ENCODE measurements around the gene RET.
A peak's percentile ranks its signal among the peaks of the same experiment; 100 is the strongest.

The RET gene

DNA sequence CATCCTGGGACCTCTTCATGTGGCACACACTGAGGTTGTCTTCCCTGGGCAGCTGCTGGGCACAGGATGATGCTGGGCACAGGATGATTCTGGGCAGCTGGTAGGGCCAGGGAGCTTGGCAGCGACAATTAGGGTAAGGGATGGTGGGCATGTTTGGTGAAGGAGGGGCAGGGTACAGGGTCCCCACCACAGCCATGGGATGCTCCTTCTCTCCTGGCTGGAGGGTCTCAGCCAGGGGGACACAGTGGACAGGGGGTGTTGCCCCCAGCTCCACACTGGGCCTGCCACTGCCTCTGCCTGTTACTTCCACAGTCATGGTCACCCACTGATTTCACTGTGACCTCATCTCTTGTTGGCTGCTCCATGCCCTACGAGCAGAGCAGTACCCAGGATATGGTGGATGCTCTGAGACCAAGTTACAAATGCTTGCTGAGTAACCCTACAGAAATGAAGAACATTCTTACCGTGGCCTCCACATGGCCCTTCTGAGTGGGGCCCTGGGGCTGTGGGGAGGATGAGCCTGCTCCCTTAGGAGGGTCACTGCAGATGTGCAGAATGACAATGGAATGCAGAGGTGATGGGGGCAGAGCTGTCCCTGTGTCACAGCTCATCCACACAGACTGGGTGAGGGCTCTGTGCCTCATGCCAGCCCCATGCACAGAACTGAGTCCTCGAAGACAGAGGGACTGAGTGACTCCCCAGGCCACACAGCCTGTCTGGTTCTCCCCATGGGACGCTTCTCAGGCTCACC is 28.4 kb upstream of the RET start:
- peak; percentile 31 for DNase-seq (ENCODE audit: low read depth, low spot score)
- ChIA-PET CTCF (no interaction called here), POLR2A (no interaction called here)
- H3K4me3 ChIP-seq (ENCODE audit: low read depth, low read length) = no peak overlapping the region
- no peak for TF ChIP-seq CTCF (IDR thresholded peaks at IDR 0.05; ENCODE audit: insufficient read depth, low read length, missing control alignments)

DNA sequence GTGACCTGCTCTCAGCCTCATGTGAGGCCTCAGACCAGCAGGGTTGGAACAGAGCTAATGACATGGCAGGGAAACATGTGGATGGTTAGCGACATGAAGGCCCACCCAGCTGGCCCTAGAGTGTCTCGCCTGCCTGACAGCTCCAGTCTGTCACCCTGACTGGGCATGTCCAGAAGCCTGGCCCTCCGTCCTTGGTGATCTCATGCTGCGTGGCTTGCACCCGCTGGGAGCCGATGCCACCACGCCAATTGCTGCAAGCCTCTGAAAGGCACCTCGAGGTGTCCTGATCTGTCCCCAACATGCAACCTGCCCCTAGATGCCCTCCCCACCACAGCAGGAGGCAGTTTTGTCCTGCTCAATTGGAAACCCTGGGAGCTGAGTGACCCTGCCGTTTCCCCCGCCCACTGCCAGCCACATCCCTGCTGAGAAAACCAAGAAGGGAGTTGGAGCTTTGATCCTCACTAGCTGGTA is 27.8 kb upstream of the RET start:
- ChIA-PET CTCF (no interaction called here), POLR2A (no interaction called here)

GRCh38 chr10:43050011-43050410 is 26.9 kb upstream of the RET start:
- ChIA-PET POLR2A (no interaction called here), CTCF (no interaction called here)
- H3K4me3 ChIP-seq (ENCODE audit: low read depth, low read length) = no peak overlapping the region
- no peak for TF ChIP-seq CTCF (IDR thresholded peaks at IDR 0.05; ENCODE audit: insufficient read depth, low read length, missing control alignments)
- no peak for DNase-seq (ENCODE audit: low read depth, low spot score)

More for the DNA sequence above, 27.8 kb upstream of the RET start:
- no peak overlapping the region for H3K4me3 ChIP-seq (ENCODE audit: low read depth, low read length)
- no peak for TF ChIP-seq CTCF (IDR thresholded peaks at IDR 0.05; ENCODE audit: insufficient read depth, low read length, missing control alignments)
- no peak for DNase-seq (ENCODE audit: low read depth, low spot score)

- no peak for DNase-seq (ENCODE audit: low read depth, low spot score)
- no peak overlapping the region for H3K4me3 ChIP-seq (ENCODE audit: low read depth, low read length)
- ChIA-PET POLR2A (no interaction called here), CTCF (no interaction called here)
- no peak for TF ChIP-seq CTCF (IDR thresholded peaks at IDR 0.05; ENCODE audit: insufficient read depth, low read length, missing control alignments)
Observed at GRCh38 chr10:43053825-43054224, 23.0 kb upstream of the RET start.

DNA sequence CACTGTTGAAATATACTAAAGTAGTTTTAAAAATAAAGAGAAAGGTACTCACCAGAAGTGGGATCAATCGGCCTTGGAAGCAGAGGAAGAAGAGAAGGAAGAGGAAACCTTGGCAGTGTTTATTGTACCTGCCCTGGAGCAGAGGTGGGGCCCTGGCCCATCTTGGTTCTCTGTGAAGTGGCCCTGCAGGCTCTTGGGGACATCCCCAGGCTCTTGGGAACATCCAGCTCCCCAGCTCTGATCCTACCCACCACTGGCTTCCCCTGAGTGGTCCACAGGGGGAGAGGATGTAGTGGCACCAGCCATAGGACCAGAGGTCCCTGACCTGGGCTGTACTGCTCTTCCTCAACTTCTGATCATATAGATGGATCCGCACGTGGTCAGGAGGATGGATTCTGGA is 22.3 kb upstream of the RET start:
- ChIA-PET POLR2A (no interaction called here), CTCF (interaction anchor here (0.8 kb wide), 1 partner anchor 25 kb away, joined by 3 read pairs; no protein-coding TSS in a partner anchor)
- TF ChIP-seq CTCF (IDR thresholded peaks at IDR 0.05; ENCODE audit: insufficient read depth, low read length, missing control alignments) = no peak
- H3K4me3 ChIP-seq (ENCODE audit: low read depth, low read length) = no peak overlapping the region
- no peak for DNase-seq (ENCODE audit: low read depth, low spot score)

DNA sequence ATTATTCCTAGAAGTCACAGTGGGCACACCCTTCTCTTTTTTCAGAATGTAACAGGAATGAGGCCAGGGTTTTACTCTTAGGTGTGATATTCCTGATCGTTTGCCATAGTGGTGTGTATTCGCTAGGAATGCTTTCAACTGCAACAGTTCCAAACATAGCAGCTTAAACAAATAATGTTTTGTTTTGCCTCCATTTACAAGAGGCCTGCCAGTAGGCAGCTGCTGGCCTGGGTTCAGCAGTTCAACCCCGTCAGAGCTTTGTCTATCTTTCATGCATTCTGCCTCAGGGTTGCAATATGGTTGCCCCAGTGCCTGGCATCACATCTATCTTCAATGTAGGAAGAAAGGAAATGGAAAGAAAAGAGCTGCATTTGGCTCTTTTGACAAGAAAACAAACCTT is 21.7 kb upstream of the RET start:
- ChIA-PET POLR2A (no interaction called here), CTCF (interaction anchor here (0.8 to 1.4 kb wide), 2 partner anchors 22 to 24 kb away, joined by 3 read pairs; no protein-coding TSS in a partner anchor)
- no peak overlapping the region for H3K4me3 ChIP-seq (ENCODE audit: low read depth, low read length)
- TF ChIP-seq CTCF (IDR thresholded peaks at IDR 0.05; ENCODE audit: insufficient read depth, low read length, missing control alignments) = no peak
- no peak for DNase-seq (ENCODE audit: low read depth, low spot score)
